ENCODE results near the gene FTO.
A peak's percentile ranks its signal among the peaks of the same experiment; 100 is the strongest.

The FTO gene

DNA sequence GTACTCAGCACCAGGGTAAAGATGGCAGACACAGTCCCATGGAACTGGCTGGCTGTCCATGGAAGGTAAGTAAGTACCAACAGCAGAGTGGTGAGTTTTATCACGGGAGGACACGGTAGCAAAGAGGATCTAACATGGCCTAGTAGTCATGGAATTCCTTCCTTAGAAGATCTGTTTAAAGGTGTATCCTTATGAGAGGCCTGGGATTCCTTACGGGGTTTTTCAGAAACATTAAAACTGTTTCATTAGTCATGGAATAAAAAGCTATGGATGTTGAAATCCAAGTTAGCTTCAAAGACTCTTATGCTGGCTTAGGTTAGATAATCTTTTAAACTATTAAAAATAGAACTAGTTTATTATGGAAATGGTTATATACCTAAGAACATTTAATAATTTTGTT is 7.4 kb downstream of the FTO start:
- no peak for DNase-seq (ENCODE audit: low spot score)

DNA sequence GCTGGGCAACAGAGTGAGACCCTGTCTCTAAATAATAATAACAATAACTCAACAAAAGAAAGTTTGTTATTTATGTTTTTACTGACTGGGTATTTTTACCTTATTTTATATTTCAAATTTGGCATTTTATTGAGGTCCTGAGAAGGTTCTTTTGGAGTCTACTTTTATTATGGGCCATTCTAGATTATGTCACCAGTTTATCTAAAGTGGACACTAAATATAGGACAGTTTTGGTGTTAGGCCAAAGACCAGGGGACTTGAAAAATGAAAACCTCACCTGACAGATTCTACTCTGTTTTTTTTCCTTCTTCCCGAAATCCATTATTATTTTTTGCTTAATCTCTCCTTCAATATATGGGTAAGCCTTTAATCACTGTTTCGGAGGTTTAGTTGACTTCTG is 8.1 kb downstream of the FTO start:
- no peak for DNase-seq (ENCODE audit: low spot score)

DNA sequence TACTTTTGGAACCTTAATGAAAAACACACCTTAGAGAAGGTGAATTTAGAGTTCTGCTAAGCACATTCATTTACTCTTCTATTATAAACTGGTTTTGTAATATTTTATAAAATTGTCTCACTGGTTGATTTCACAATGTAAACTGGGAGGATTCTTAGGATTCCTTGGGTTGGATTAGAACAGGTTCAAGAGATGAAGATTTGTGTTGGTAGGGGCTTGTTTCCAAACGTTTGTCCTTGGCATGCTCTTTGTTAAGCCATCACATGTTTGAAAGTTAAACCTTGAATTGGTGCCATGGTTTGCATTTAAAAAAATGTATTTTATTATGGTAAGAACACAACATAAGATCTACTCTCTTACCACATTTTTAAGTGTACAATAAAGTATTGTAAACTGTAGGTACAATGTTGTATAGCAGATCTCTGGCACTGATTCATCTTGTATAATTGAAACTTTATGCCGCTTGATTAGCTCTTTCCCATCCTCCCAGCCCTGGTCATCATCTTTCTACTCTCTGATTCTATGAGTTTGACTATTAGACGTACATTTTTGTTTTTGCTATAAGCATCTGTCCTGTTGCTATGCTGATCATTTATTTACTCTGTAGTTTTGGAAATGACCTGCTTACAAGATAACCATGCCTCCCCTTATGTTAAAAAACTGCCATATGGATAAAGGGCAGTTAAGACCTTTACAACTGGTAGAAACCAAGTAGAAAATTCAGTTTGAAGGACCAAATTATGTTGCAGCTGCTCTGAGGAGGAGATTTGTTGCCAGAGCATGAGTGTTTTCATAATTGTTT is 9.6 kb downstream of the FTO start:
- no peak for DNase-seq (ENCODE audit: low spot score)

DNA sequence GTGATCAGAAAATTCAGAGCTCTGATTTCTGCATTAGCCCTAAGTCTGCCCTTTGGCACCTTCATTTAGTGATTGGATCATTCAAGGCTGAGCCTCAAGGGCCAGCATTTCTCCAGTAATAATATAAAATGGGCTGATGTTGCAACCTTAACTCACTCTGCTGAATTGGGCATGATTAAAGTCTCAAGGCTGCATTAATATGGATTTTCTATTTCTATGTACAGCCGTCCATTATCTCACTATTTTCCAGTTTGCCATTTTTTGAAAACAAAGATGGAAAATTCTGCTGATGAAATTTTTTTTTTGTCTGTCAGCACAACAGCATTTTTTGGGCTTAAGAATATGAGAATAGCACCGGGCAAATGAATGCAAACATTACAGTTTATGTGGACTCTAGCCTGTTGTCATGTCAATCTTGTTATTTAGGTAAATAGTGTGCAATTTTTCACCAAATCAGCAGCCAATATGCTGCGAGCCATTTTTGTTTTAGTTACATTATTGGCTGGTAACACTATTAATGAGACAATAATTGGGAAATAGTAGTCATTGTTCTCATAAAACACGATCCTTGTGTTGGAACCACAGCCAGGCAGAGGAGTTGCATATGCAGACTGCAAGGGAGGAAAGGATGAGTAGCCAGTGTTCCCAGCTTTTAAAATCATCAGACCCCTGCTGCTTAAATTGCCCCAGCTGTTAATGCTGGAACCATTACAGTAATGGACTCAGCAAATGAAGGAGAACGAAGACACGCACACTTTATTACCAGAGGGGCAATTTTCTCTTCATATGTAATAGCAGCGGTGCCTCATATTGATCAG is 10.5 kb downstream of the FTO start:
- DNase-seq (ENCODE audit: low spot score): no peak

- DNase-seq (ENCODE audit: low spot score): no peak
Measured at GRCh38 chr16:53715023-53715384, 11.0 kb downstream of the FTO start.

DNA sequence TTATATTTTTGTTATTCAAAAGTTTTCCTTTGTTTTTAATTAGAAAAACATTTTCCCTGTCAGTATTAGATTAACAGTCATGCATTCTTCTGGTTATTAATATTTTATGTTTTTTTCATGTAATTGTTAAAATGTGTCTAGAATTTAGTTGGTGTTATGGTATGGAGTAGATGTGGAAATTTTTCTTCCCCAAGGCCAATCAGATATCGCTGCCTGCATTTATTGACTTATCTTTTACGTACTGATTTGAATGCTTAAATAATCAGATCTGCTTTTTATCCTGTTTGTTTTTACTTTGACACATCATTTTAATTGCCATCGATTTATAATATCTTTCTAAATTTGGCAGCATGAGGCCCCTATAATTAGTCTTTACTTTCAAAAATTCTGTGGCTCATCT is 13.6 kb downstream of the FTO start:
- no peak for DNase-seq (ENCODE audit: low spot score)

GRCh38 chr16:53721017-53721416 is 17.1 kb downstream of the FTO start:
- no peak for DNase-seq (ENCODE audit: low spot score)

DNA sequence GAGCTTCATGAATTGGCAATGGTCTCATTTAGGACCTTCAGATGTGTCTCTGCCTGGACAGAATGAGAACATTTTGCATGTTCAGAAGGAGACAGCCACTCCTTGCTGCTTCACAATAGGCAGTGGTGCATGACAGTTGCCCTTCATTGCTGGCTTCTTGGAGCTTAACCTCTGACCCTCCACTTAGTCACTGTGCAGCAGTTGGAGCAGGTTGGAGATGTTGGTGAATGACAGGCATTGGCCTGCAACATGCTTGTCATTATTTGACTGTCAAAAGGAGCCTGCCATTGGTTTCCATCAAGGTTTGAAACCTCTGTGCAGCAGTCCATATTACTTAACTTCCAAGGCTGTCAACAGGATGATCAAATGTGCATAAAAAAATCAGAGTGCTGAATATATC is 22.7 kb downstream of the FTO start:
- peak; percentile 11 for DNase-seq (ENCODE audit: low spot score)

GRCh38 chr16:53730693-53731092 is 26.7 kb downstream of the FTO start:
- no peak for DNase-seq (ENCODE audit: low spot score)

DNA sequence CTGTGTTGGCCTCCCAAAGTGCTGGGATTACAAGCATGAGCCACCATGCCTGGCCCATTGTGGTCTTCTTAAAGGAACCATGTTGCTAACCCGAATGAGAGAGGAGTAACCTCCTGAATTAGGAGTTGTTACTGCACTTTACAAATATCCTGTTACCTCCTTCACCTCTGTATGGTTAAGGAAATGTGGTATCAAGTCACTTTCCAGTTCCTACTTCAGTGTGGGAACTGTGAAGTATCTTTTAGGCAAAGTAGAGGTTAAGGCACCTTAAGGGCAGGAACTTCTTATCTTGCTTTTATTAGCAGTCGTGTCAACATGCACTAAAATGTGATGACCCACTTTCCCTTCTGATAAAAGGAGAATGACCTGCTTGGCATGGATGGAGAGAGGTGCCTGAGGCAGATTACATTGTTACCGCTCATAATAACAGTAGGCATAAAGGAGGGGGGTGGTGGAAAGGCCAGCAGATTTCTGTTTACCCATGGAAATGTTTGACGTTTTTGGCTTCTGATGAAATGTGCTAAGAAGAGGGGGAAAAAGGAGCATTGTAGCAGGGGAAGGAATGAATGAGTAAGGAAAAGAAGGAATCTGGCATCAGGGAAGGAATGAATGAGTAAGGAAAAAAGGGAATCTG is 28.5 kb downstream of the FTO start:
- no peak for DNase-seq (ENCODE audit: low spot score)

- no peak for DNase-seq (ENCODE audit: low spot score)
Measured at GRCh38 chr16:53734908-53735307, 31.0 kb downstream of the FTO start.

GRCh38 chr16:53736297-53736696 is 32.3 kb downstream of the FTO start:
- DNase-seq (ENCODE audit: low spot score): no peak

DNA sequence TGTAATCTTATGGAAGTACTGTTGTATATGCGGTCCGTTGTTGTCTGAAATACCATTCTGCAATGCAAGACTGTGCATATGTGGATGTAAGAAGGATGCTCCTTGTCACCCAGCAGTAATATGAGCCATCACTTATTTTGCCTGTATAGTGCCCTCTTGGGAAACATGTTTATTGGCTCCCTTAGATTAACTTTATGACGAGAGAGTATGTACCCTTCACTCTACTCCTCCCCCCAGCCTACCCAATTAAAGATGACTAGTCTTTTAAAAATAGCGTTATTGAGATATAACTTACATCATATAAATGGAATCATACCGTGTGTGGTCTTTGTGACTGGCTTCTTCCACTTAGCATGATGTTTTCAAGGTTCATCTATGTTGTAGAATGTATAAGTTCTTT is 33.6 kb downstream of the FTO start:
- DNase-seq (ENCODE audit: low spot score): no peak

GRCh38 chr16:53740476-53740875 is 36.5 kb downstream of the FTO start:
- DNase-seq (ENCODE audit: low spot score): no peak

GRCh38 chr16:53740933-53741531 is 37.1 kb downstream of the FTO start:
- no peak for DNase-seq (ENCODE audit: low spot score)

DNA sequence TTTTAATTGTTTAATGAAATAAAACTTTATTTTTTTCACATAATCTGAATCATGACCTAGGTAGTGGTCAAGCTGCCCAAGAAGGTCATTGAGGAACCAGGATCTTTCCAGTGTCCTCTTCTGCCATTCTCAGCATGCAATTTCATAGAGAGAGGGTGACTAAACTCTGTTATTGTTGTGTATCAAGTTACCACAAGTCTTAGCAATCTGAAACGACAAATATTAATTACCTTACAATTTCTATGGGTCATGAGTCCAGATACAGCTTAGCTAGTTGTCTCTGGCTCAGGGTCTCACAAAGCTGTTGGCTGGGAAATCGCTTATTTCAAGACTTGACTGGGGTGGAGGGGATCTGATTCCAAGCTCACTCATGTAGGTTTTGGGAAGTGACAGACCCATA is 37.6 kb downstream of the FTO start:
- no peak for DNase-seq (ENCODE audit: low spot score)

- DNase-seq (ENCODE audit: low spot score): peak; percentile 16
Measured at GRCh38 chr16:53743149-53743566, 39.2 kb downstream of the FTO start.

DNA sequence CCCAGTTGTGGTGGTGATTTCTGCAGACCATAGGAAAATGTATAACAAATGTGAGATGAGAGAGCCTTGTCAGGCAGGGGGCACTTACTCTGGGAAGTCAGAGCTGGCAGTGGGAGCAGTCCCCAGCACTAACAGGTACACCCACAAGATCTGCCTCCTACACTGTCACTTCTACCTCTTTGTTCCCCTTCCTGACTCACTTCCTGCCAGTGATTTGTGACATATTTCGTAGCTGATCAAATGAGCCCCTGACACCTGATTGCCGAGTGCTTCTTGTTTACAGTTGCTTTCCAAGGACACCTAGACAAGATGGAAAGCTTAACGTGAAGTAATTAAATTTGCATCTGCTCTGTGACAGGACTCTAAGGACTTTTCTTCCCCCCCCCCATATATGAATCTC is 40.5 kb downstream of the FTO start:
- peak; percentile 10 for DNase-seq (ENCODE audit: low spot score)

DNA sequence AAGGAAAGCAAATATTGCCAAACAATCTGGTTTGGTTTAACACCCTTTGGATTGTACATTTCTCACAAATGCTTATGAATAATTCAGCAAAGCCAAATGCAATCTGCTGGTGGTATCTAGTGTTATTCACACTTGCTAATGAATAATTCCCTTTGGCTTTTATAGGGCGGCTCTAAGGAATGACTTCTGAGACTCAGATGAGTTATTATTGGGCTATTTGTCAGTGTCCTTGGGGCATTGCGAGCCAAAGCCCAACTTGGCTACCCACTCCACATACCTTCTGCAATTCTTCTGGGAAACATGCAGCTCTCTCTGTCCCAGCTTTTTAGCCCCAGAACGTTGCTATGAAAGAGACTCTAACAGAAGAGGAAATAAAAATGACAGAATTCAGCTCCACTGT is 41.1 kb downstream of the FTO start:
- DNase-seq (ENCODE audit: low spot score): no peak

GRCh38 chr16:53745753-53746266 is 41.9 kb downstream of the FTO start:
- no peak for DNase-seq (ENCODE audit: low spot score)

- no peak for DNase-seq (ENCODE audit: low spot score)
Measured at GRCh38 chr16:53752560-53752959, 48.6 kb downstream of the FTO start.

DNA sequence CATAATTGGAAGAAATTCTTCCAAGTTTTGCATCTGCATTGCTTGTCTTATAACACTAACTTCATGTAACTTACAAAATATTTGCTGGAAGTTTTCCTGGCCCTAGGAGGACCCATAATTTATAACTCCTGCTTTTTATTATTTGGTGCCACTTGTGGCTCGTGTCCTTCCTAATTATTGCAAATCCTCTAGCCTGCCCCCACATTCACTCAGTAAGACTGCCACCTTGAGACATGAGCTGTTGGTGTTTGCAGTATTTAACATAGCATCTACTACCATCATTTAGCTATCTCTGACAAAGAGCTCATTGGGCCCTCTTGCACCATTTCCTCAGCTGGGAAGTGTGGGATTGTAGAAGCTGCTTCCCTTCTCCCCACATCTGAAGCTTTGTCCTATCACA is 49.5 kb downstream of the FTO start:
- DNase-seq (ENCODE audit: low spot score): no peak
